ENCODE data around the gene MIGA2.

Gene MIGA2

DNA sequence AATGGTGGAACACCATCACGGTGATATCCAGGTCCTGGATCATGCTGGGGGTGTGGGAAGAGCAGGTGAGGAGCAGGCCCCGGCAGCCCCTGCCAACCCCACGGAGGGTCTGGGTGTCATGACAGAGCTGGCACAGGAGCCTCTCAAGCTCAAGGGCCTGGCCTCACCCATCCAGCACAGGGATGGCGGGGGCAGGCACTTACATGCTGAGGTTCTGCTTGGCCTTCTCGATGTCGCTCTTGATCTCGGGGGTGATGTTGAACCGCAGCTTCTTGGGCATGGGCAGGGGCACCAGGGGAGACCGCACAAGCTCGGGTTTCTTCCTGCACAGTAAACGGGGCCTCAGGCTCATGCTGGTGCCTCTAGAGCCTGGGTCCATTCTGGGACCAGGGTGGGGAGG lies 61.9 kb downstream of the MIGA2 start:
- TF ChIP-seq CTCF (IDR thresholded peaks at IDR 0.05; ENCODE audit: low read depth, low read length, missing control alignments) = no peak
- H3K4me3 ChIP-seq (replicated peaks; ENCODE audit: low read depth, low read length) = no peak overlapping the region
- no peak for DNase-seq (ENCODE audit: extremely low read depth, low read depth)

GRCh38 chr9:129100383-129101169 lies 64.2 kb downstream of the MIGA2 start:
- DNase-seq (ENCODE audit: extremely low read depth, low read depth) = no peak
- no peak overlapping the region for H3K4me3 ChIP-seq (replicated peaks; ENCODE audit: low read depth, low read length)
- no peak for TF ChIP-seq CTCF (IDR thresholded peaks at IDR 0.05; ENCODE audit: low read depth, low read length, missing control alignments)

DNA sequence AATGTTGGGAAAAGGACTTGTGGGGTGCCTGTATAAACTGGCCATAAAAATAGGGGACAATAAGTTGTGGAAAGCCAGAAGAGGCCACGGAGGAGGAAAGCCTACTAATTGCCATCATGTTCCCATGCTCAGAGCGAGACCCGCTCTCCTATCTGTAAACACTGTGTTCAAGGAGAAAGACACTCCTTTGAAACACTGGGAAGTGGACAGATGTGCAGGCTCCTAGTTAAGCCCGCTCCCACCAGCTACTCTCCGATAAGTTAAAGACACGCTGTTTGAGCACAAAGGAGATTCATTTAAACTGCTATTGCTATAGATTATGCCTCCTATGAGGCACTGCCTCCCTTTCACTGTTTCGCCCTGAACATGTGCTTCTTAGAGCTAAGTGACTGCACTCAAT lies 64.9 kb downstream of the MIGA2 start:
- DNase-seq (ENCODE audit: extremely low read depth, low read depth) = no peak
- TF ChIP-seq CTCF (IDR thresholded peaks at IDR 0.05; ENCODE audit: low read depth, low read length, missing control alignments) = no peak

GRCh38 chr9:129102095-129102525 lies 65.7 kb downstream of the MIGA2 start:
- DNase-seq (ENCODE audit: extremely low read depth, low read depth) = no peak
- TF ChIP-seq CTCF (IDR thresholded peaks at IDR 0.05; ENCODE audit: low read depth, low read length, missing control alignments) = no peak
- no peak overlapping the region for H3K4me3 ChIP-seq (replicated peaks; ENCODE audit: low read depth, low read length)

More for the DNA sequence above, 64.9 kb downstream of the MIGA2 start:
- H3K4me3 ChIP-seq (replicated peaks; ENCODE audit: low read depth, low read length) = no peak overlapping the region

DNA sequence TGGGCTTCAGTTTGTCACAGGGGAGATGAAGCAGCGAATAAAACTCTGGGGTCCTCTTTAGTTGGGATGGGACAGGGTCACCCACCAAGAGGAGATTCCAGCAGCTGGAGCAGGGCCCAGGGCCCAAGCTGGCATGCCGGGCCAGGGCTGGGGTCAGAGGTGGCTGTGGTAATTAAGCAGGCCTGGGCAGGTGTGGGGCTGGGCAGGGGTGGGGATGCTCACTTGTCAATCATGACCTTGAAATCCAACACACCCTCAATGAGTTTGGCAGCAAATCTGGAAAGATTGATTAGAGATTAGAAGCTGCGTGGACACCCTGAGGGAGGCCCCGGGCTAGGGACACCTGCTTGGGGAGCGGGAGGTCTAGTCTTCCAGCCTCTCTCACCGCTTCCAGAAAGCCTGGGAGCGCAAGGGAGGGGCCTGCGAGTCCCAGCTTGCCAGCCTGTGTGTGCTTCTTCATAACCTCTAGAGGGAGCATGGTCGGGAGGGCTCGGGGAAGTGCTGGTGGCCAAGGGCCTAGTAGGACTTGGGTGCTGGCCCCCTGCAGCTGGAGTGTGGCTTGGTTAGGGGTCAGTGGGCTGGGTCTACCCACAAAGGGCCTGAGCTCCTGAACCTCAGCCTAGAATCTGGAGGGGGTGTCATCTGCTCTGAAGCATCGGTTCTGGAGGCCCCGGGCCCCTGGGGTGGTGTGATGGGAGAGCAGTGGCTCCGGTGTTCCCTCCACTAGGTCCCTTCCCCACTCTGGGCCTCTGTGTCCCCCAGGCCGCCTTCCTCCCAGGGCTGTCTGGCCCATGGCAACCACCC lies 66.6 kb downstream of the MIGA2 start:
- DNase-seq (ENCODE audit: extremely low read depth, low read depth) = no peak
- TF ChIP-seq CTCF (IDR thresholded peaks at IDR 0.05; ENCODE audit: low read depth, low read length, missing control alignments) = peak; percentile 74
- H3K4me3 ChIP-seq (replicated peaks; ENCODE audit: low read depth, low read length) = no peak overlapping the region

DNA sequence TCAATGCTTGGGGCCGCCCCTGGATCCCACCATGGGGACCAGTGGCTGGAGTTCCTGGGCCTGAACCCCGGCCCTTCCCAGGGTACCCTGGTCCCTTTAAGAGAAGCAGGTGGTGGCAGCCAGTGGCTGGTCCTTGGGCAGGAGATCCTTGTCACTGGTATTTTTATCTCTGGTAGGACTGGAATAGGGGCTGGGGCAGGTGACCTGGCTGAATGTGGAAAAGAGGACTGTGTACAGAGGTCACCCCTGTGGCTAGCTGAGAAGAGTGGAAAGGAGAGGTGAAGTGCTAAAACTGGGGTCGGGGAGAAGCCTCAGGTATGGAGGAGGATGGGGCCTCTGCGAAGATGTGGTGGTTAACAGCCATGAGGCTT lies 67.2 kb downstream of the MIGA2 start:
- H3K4me3 ChIP-seq (replicated peaks; ENCODE audit: low read depth, low read length) = no peak overlapping the region
- DNase-seq (ENCODE audit: extremely low read depth, low read depth) = no peak
- no peak for TF ChIP-seq CTCF (IDR thresholded peaks at IDR 0.05; ENCODE audit: low read depth, low read length, missing control alignments)

Measured in HFF-Myc (cell line).